ENCODE data around the gene AIFM3. TPM values are rescaled to one million over a fixed set of nuclear protein-coding genes. Genes with fewer than 3 reads are reported as not detected.

The AIFM3 gene
- total RNA-seq, 2 donors from 2014 or later, result 0.78 to 3.0 TPM

- Histone ChIP-seq H3K27me3 (no peaks in the 10 kb centered on the region), H3K4me1 (peaks cover 11% of the 10 kb centered on the region), H3K27ac (no peak overlapping the region), H3K36me3 (replicated peaks in 1 of 2; ENCODE audit: insufficient read depth in 1 of 2, low read depth in 2 of 2) (peaks cover 2 to 3% of the 10 kb centered on the region in 2 donors), H3K4me3 (no peak overlapping the region), H3K9me3 (no peaks in the 10 kb centered on the region)
- no peak for ATAC-seq
- DNase-seq, result no peak
- 88 to 89% methylated on average over 11 to 13 of the region's 14 CpGs for WGBS, 2 donors
- TF ChIP-seq CTCF (IDR thresholded peaks at IDR 0.05) (no peak), POLR2A (IDR thresholded peaks at IDR 0.05) (no peak)
- intact Hi-C loops (cut with DNase I), result no loop called here
Measured at GRCh38 chr22:20987375-20987774, 20.3 kb downstream of the AIFM3 start.

GRCh38 chr22:20988573-20989322, 21.7 kb downstream of the AIFM3 start:
- no peak overlapping the region for H3K27ac ChIP-seq
- no peak overlapping the region for H3K4me3 ChIP-seq
- WGBS, 2 donors, result 90 to 93% methylated on average over 10 to 16 of the region's 16 CpGs
- intact Hi-C loops (cut with DNase I), result no loop called here
- DNase-seq (no peak), ATAC-seq (no peak)
- no peaks in the 10 kb centered on the region for H3K4me1 ChIP-seq
- TF ChIP-seq CTCF (IDR thresholded peaks at IDR 0.05) (no peak), POLR2A (IDR thresholded peaks at IDR 0.05) (no peak)
- peaks cover 5 to 11% of the 10 kb centered on the region in 2 donors for H3K36me3 ChIP-seq (replicated peaks in 1 of 2; ENCODE audit: insufficient read depth in 1 of 2, low read depth in 2 of 2)
- no peaks in the 10 kb centered on the region for H3K27me3 ChIP-seq
- H3K9me3 ChIP-seq, result no peaks in the 10 kb centered on the region

- H3K27ac ChIP-seq, result no peak overlapping the region
- TF ChIP-seq POLR2A (IDR thresholded peaks at IDR 0.05) (no peak), CTCF (IDR thresholded peaks at IDR 0.05) (no peak)
- ATAC-seq (no peak), DNase-seq (no peak)
- no peak overlapping the region for H3K4me3 ChIP-seq
- intact Hi-C loops (cut with DNase I), result no loop called here
- peaks cover 7 to 11% of the 10 kb centered on the region in 2 donors for H3K36me3 ChIP-seq (replicated peaks in 1 of 2; ENCODE audit: insufficient read depth in 1 of 2, low read depth in 2 of 2)
- no peaks in the 10 kb centered on the region for H3K27me3 ChIP-seq
- 75 to 87% methylated on average over 15 of the region's 17 CpGs for WGBS, 2 donors
- H3K9me3 ChIP-seq, result no peaks in the 10 kb centered on the region
- H3K4me1 ChIP-seq, result no peaks in the 10 kb centered on the region
Measured at GRCh38 chr22:20989323-20990138, 22.5 kb downstream of the AIFM3 start.

GRCh38 chr22:20990184-20991180, 23.4 kb downstream of the AIFM3 start:
- intact Hi-C loops (cut with DNase I), result no loop called here
- ATAC-seq (no peak), DNase-seq (no peak)
- H3K4me3 ChIP-seq, result no peak overlapping the region
- no peaks in the 10 kb centered on the region for H3K9me3 ChIP-seq
- H3K27ac ChIP-seq, result no peak overlapping the region
- 66 to 70% methylated on average over 19 to 21 of the region's 21 CpGs for WGBS, 2 donors
- no peaks in the 10 kb centered on the region for H3K27me3 ChIP-seq
- TF ChIP-seq POLR2A (IDR thresholded peaks at IDR 0.05), result no peak
- no peak for TF ChIP-seq CTCF (IDR thresholded peaks at IDR 0.05)
- no peaks in the 10 kb centered on the region for H3K4me1 ChIP-seq
- peaks cover 8 to 11% of the 10 kb centered on the region in 2 donors for H3K36me3 ChIP-seq (replicated peaks in 1 of 2; ENCODE audit: insufficient read depth in 1 of 2, low read depth in 2 of 2)
